HepG2 (cell line): Measurements from ENCODE around the gene VPS11. TPM values are rescaled to one million over a fixed set of nuclear protein-coding genes. Genes with fewer than 3 reads are reported as not detected.

Experiments used
- JDP2 ChIP-seq: sonication (generic); formaldehyde crosslinking; IDR thresholded peaks from 2 replicates; pipeline ENCODE4 v1.8.1; 2022; ENCODE audit warnings: missing genetic modification reagents, borderline replicate concordance
- KAT8 ChIP-seq: IDR thresholded peaks from 2 replicates; pipeline ENCODE4 v1.6.1; 2016; ENCODE audit warnings: missing genetic modification reagents, missing compliant biosample characterization
- RNF219 ChIP-seq: sonication (generic); formaldehyde crosslinking; IDR thresholded peaks from 2 replicates; pipeline ENCODE4 v1.5.0; 2020; ENCODE audit warnings: mild to moderate bottlenecking, missing genetic modification reagents
- ZBTB39 ChIP-seq: sonication (generic); formaldehyde crosslinking; IDR thresholded peaks from 2 replicates; pipeline ENCODE4 v1.5.0; 2020; ENCODE audit warnings: missing genetic modification reagents
- ZNF10 ChIP-seq: sonication (generic); formaldehyde crosslinking; IDR thresholded peaks from 2 replicates; pipeline ENCODE4 v1.4.0; 2020; ENCODE audit warnings: mild to moderate bottlenecking, low read depth, missing genetic modification reagents, borderline replicate concordance
- ZNF558 ChIP-seq: sonication (generic); formaldehyde crosslinking; IDR thresholded peaks from 2 replicates; pipeline ENCODE4 v1.9.0; 2022; ENCODE audit warnings: mild to moderate bottlenecking, missing genetic modification reagents, borderline replicate concordance
- ZSCAN21 ChIP-seq: sonication (generic); formaldehyde crosslinking; IDR thresholded peaks from 2 replicates; pipeline ENCODE4 v1.8.0; 2022; ENCODE audit warnings: mild to moderate bottlenecking, missing genetic modification reagents, moderate library complexity, borderline replicate concordance
- polyA plus RNA-seq, 8 experiments: library from polyadenylated mRNA; depleted of rRNA in 3 of 8; stranded (reverse) in 7 of 8; unstranded in 1 of 8; fragments of >200 nt; fragmentation: Illumina TruSeq in 4 of 8; extraction: Trizol in 4 of 8; gene quantifications; 2 replicates each; pipeline versions ENCODE4 v1.2.1 to v1.2.3, GENCODE V29; 2011 to 2016; ENCODE audit warnings: low read depth in 4 of 8, missing spikeins in 1 of 8, mixed read lengths in 1 of 8; ENCODE audit not compliant: insufficient read depth in 1 of 8
- total RNA-seq, 5 experiments: library from RNA; depleted of rRNA; stranded (reverse); fragments of >200 nt; fragmentation: Illumina TruSeq; extraction: Trizol; gene quantifications; 2 replicates each; pipeline ENCODE4 v1.2.3, GENCODE V29; 2016; ENCODE audit warnings: low read depth in 1 of 5

VPS11 gene
- total and polyA plus RNA-seq, 2 of the 13 experiments (the other 11 are each of a cell fraction or from before 2014, with no cell fraction given), result 13.7 to 21.6 TPM

DNA sequence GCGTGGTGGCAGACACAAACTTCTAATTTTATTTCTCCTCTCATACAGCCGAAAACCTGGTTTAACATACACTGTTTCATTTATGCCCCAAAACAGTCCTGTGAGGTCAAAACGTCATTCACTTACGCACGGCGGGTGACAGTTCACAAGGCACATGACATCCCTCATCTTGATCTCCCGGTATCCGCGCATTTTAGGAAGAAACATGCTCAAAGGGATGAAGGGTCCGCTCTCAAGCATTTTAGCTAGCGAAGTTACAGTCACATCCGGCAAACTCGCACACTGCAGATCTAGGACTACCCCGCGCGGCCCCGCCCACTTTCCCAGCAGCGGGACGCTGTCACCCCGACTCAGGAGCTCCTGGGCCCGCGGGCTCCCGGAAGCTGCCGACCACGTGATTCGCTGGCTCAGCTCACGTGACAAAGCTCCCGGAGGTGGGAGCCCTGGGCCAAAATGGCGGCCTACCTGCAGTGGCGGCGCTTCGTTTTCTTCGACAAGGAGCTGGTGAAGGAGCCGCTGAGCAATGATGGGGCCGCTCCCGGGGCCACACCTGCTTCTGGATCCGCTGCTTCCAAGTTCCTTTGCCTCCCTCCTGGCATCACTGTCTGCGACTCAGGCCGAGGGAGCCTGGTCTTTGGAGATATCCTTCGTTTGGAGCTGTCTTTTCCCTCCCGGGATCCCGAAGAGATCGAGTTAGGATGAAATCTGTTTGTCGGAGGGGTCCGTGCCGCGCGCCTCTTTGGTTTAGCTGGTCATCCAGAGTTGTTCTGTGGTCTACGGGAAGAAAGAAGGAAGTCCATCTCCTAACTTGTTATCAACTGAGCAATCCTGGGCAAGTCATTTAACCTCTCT is at the start of gene VPS11 (continued):
- peak; percentile 46; the same call in 1 of the 2 replicates for TF ChIP-seq ZNF558 (CRISPR knock-in tag)
- peak; percentile 100 for TF ChIP-seq KAT8
- TF ChIP-seq JDP2, result no peak
- TF ChIP-seq ZSCAN21 (CRISPR knock-in tag), result no peak
- no peak for TF ChIP-seq ZNF10
- no peak for TF ChIP-seq RNF219
- no peak for TF ChIP-seq ZBTB39 (CRISPR knock-in tag)
- TF ChIP-seq, all 625 proteins: peak for 206
